Activated naive CD8-positive, alpha-beta T cell treated with anti-CD3 and anti-CD28 coated beads, Interleukin-2, amount 50 U/mL, for 24 hours (primary cell): ENCODE measurements around the gene TC2N.
A peak's percentile ranks its signal among the peaks of the same experiment; 100 is the strongest.
"Not testable (repeated sequence)": the region's sequence is repeated elsewhere in the genome, so short reads cannot be mapped to it uniquely, and the experiment has no call there.

ENCODE experiments used
- ATAC-seq: fragments of 150-1000 bp; cut with Tn5 transposase; one replicate; pipeline ENCODE4 v1.10.0; 2021
- DNase-seq: peaks from one replicate; pipeline ENCODE4 v3.0.0; 2021
- H3K27ac Mint-ChIP-seq: one replicate; pipeline ENCODE4 v1.8.0; 2021; ENCODE audit warnings: mild to moderate bottlenecking, mixed read lengths
- H3K27me3 Mint-ChIP-seq: one replicate; pipeline ENCODE4 v1.8.0; 2021; ENCODE audit warnings: mixed read lengths
- H3K36me3 Mint-ChIP-seq: one replicate; pipeline ENCODE4 v1.8.0; 2021; ENCODE audit warnings: low read depth, mixed read lengths
- H3K4me1 Mint-ChIP-seq: one replicate; pipeline ENCODE4 v1.8.0; 2021; ENCODE audit warnings: mixed read lengths
- H3K4me3 Mint-ChIP-seq: one replicate; pipeline ENCODE4 v1.8.0; 2021; ENCODE audit warnings: mild to moderate bottlenecking, moderate library complexity, mixed read lengths
- H3K9me3 Mint-ChIP-seq: one replicate; pipeline ENCODE4 v1.8.0; 2021; ENCODE audit warnings: mixed read lengths

The TC2N gene

GRCh38 chr14:91806094-91806493 lies 61.2 kb downstream of the TC2N start:
- Mint-ChIP-seq H3K9me3 (peaks cover 43% of the 10 kb centered on the region), H3K36me3 (peaks cover 52% of the 10 kb centered on the region)
- DNase-seq, H3K4me1 Mint-ChIP-seq, H3K27me3 Mint-ChIP-seq, ATAC-seq, H3K27ac Mint-ChIP-seq, H3K4me3 Mint-ChIP-seq: not testable (repeated sequence)

GRCh38 chr14:91805659-91806058 lies 61.7 kb downstream of the TC2N start:
- ATAC-seq: no peak
- Mint-ChIP-seq H3K27me3 (no peaks in the 10 kb centered on the region), H3K4me3 (no peak overlapping the region), H3K27ac (no peak overlapping the region), H3K36me3 (peaks cover 48% of the 10 kb centered on the region), H3K4me1 (peaks cover 5% of the 10 kb centered on the region), H3K9me3 (peaks cover 38% of the 10 kb centered on the region)
- DNase-seq: no peak

GRCh38 chr14:91801358-91801757 lies 66.0 kb downstream of the TC2N start:
- H3K36me3 Mint-ChIP-seq: peaks cover 12% of the 10 kb centered on the region
- DNase-seq: no peak
- no peak for ATAC-seq
- H3K9me3 Mint-ChIP-seq: peaks cover 8% of the 10 kb centered on the region
- no peaks in the 10 kb centered on the region for H3K27me3 Mint-ChIP-seq
- no peak overlapping the region for H3K4me3 Mint-ChIP-seq
- no peak overlapping the region for H3K27ac Mint-ChIP-seq
- H3K4me1 Mint-ChIP-seq: peaks cover 19% of the 10 kb centered on the region

GRCh38 chr14:91796617-91797347 lies 70.6 kb downstream of the TC2N start:
- H3K36me3 Mint-ChIP-seq: peaks cover 11% of the 10 kb centered on the region

GRCh38 chr14:91793704-91794103 lies 73.6 kb downstream of the TC2N start:
- no peak for DNase-seq
- Mint-ChIP-seq H3K4me1 (peaks cover 20% of the 10 kb centered on the region), H3K36me3 (peaks cover 11% of the 10 kb centered on the region), H3K4me3 (no peak overlapping the region), H3K9me3 (no peaks in the 10 kb centered on the region), H3K27ac (peak overlapping the region; percentile 7), H3K27me3 (no peaks in the 10 kb centered on the region)
- no peak for ATAC-seq

More at GRCh38 chr14:91796617-91797347, 70.6 kb downstream of the TC2N start:
- ATAC-seq (no peak), DNase-seq (no peak)
- H3K27me3 Mint-ChIP-seq: no peaks in the 10 kb centered on the region
- peaks cover 26% of the 10 kb centered on the region for H3K4me1 Mint-ChIP-seq
- no peaks in the 10 kb centered on the region for H3K9me3 Mint-ChIP-seq
- H3K27ac Mint-ChIP-seq: no peak overlapping the region
- no peak overlapping the region for H3K4me3 Mint-ChIP-seq

GRCh38 chr14:91786188-91786587 lies 81.1 kb downstream of the TC2N start:
- H3K36me3 Mint-ChIP-seq: peaks cover 6% of the 10 kb centered on the region
- no peaks in the 10 kb centered on the region for H3K27me3 Mint-ChIP-seq
- H3K4me1 Mint-ChIP-seq: no peaks in the 10 kb centered on the region
- H3K4me3 Mint-ChIP-seq: no peak overlapping the region
- no peaks in the 10 kb centered on the region for H3K9me3 Mint-ChIP-seq
- no peak for ATAC-seq
- no peak overlapping the region for H3K27ac Mint-ChIP-seq
- DNase-seq: no peak

GRCh38 chr14:91780452-91780851 lies 86.9 kb downstream of the TC2N start:
- no peak for ATAC-seq
- no peaks in the 10 kb centered on the region for H3K4me1 Mint-ChIP-seq
- no peak for DNase-seq
- H3K27me3 Mint-ChIP-seq: no peaks in the 10 kb centered on the region
- H3K27ac Mint-ChIP-seq: no peak overlapping the region
- H3K9me3 Mint-ChIP-seq: no peaks in the 10 kb centered on the region
- H3K36me3 Mint-ChIP-seq: peaks cover 3% of the 10 kb centered on the region
- H3K4me3 Mint-ChIP-seq: no peak overlapping the region

- no peak for ATAC-seq
Observed at GRCh38 chr14:91778217-91778616, 89.1 kb downstream of the TC2N start.

GRCh38 chr14:91774140-91775096 lies 92.9 kb downstream of the TC2N start:
- ATAC-seq (no peak), DNase-seq (no peak)
- Mint-ChIP-seq H3K9me3 (no peaks in the 10 kb centered on the region), H3K4me3 (no peak overlapping the region), H3K27ac (no peak overlapping the region), H3K27me3 (no peaks in the 10 kb centered on the region), H3K4me1 (peaks cover 10% of the 10 kb centered on the region), H3K36me3 (no peaks in the 10 kb centered on the region)

More at GRCh38 chr14:91778217-91778616, 89.1 kb downstream of the TC2N start:
- H3K4me1 Mint-ChIP-seq: peaks cover 10% of the 10 kb centered on the region
- H3K27me3 Mint-ChIP-seq: no peaks in the 10 kb centered on the region
- no peak overlapping the region for H3K27ac Mint-ChIP-seq
- no peak overlapping the region for H3K4me3 Mint-ChIP-seq
- H3K36me3 Mint-ChIP-seq: peaks cover 3% of the 10 kb centered on the region
- no peak for DNase-seq
- no peaks in the 10 kb centered on the region for H3K9me3 Mint-ChIP-seq

GRCh38 chr14:91770185-91770584 lies 97.2 kb downstream of the TC2N start:
- no peak for ATAC-seq
- Mint-ChIP-seq H3K27ac (no peak overlapping the region), H3K36me3 (no peaks in the 10 kb centered on the region), H3K4me3 (no peak overlapping the region), H3K9me3 (no peaks in the 10 kb centered on the region), H3K27me3 (no peaks in the 10 kb centered on the region), H3K4me1 (peaks cover 10% of the 10 kb centered on the region)
- no peak for DNase-seq

GRCh38 chr14:91755570-91756295 lies 111.6 kb downstream of the TC2N start:
- peaks cover 16% of the 10 kb centered on the region for H3K9me3 Mint-ChIP-seq
- H3K27ac Mint-ChIP-seq: no peak overlapping the region
- no peak overlapping the region for H3K4me3 Mint-ChIP-seq
- peaks cover 15% of the 10 kb centered on the region for H3K36me3 Mint-ChIP-seq
- no peaks in the 10 kb centered on the region for H3K4me1 Mint-ChIP-seq
- ATAC-seq (no peak), DNase-seq (no peak)
- H3K27me3 Mint-ChIP-seq: no peaks in the 10 kb centered on the region

GRCh38 chr14:91754819-91755218 lies 112.5 kb downstream of the TC2N start:
- peaks cover 9% of the 10 kb centered on the region for H3K9me3 Mint-ChIP-seq
- peaks cover 8% of the 10 kb centered on the region for H3K36me3 Mint-ChIP-seq
- H3K27me3 Mint-ChIP-seq: no peaks in the 10 kb centered on the region
- DNase-seq: no peak
- no peak overlapping the region for H3K27ac Mint-ChIP-seq
- no peak for ATAC-seq
- H3K4me1 Mint-ChIP-seq: no peaks in the 10 kb centered on the region
- no peak overlapping the region for H3K4me3 Mint-ChIP-seq

- no peaks in the 10 kb centered on the region for H3K27me3 Mint-ChIP-seq
- H3K4me1 Mint-ChIP-seq: no peaks in the 10 kb centered on the region
- peaks cover 5% of the 10 kb centered on the region for H3K9me3 Mint-ChIP-seq
- H3K27ac Mint-ChIP-seq: no peak overlapping the region
- ATAC-seq (no peak), DNase-seq (no peak)
- no peak overlapping the region for H3K4me3 Mint-ChIP-seq
- peaks cover 4% of the 10 kb centered on the region for H3K36me3 Mint-ChIP-seq
Observed at GRCh38 chr14:91754185-91754584, 113.2 kb downstream of the TC2N start.

- peak; percentile 54 for ATAC-seq
Observed at GRCh38 chr14:91753501-91754128, 113.7 kb downstream of the TC2N start.

More at GRCh38 chr14:91753501-91754128, 113.7 kb downstream of the TC2N start:
- Mint-ChIP-seq H3K36me3 (no peaks in the 10 kb centered on the region), H3K27me3 (no peaks in the 10 kb centered on the region), H3K4me3 (no peak overlapping the region), H3K9me3 (no peaks in the 10 kb centered on the region), H3K4me1 (no peaks in the 10 kb centered on the region), H3K27ac (peak overlapping the region; percentile 26)
- DNase-seq: no peak
